Loucy (cell line): Measurements from ENCODE around the gene ZNRF1.

ENCODE experiments used
- EZH2phosphoT487 ChIP-seq: fragments of 200-600 bp; IDR thresholded peaks from 2 replicates; pipeline ENCODE4 v1.6.1; 2018; ENCODE audit warnings: antibody characterized with exemption, mild to moderate bottlenecking, moderate library complexity, borderline replicate concordance
- TF ChIP-seq, protein P1 (sequence below): fragments of 200-600 bp; sonication (generic); conservative IDR thresholded peaks from 2 replicates; pipeline ENCODE4 v1.5.1; 2014; ENCODE audit warnings: mild to moderate bottlenecking, antibody characterized with exemption, low read length

GRCh38 chr16:74982256-74982655, 16.6 kb upstream of the ZNRF1 start:
- TF ChIP-seq, protein P1, sequence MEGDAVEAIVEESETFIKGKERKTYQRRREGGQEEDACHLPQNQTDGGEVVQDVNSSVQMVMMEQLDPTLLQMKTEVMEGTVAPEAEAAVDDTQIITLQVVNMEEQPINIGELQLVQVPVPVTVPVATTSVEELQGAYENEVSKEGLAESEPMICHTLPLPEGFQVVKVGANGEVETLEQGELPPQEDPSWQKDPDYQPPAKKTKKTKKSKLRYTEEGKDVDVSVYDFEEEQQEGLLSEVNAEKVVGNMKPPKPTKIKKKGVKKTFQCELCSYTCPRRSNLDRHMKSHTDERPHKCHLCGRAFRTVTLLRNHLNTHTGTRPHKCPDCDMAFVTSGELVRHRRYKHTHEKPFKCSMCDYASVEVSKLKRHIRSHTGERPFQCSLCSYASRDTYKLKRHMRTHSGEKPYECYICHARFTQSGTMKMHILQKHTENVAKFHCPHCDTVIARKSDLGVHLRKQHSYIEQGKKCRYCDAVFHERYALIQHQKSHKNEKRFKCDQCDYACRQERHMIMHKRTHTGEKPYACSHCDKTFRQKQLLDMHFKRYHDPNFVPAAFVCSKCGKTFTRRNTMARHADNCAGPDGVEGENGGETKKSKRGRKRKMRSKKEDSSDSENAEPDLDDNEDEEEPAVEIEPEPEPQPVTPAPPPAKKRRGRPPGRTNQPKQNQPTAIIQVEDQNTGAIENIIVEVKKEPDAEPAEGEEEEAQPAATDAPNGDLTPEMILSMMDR = no peak
- no peak for TF ChIP-seq EZH2phosphoT487
